Measurements from ENCODE around the gene NIN.

DNA sequence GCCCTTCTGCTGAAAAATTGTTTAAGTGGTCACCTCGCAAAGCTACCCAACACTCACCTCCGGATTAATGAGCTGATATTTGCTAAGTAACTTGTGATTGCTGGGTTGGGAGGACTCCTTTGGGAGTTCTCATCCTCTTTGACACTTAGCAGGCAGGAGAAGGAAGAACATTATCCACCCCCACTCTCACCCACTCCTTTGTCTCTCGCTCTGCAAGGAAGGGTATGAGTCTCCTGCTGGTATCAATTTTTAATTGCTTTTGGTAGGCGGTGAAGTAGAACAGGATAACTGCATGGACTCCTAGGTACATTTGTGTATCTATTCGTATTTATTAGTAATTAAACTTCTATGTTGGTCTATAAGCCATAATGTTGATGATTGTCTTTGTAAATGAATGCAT is 34.0 kb upstream of the NIN start:
- TF ChIP-seq, protein P1, sequence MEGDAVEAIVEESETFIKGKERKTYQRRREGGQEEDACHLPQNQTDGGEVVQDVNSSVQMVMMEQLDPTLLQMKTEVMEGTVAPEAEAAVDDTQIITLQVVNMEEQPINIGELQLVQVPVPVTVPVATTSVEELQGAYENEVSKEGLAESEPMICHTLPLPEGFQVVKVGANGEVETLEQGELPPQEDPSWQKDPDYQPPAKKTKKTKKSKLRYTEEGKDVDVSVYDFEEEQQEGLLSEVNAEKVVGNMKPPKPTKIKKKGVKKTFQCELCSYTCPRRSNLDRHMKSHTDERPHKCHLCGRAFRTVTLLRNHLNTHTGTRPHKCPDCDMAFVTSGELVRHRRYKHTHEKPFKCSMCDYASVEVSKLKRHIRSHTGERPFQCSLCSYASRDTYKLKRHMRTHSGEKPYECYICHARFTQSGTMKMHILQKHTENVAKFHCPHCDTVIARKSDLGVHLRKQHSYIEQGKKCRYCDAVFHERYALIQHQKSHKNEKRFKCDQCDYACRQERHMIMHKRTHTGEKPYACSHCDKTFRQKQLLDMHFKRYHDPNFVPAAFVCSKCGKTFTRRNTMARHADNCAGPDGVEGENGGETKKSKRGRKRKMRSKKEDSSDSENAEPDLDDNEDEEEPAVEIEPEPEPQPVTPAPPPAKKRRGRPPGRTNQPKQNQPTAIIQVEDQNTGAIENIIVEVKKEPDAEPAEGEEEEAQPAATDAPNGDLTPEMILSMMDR (IDR thresholded peaks at IDR 0.05; ENCODE audit: low read depth, low read length, missing input control): no peak
- TF ChIP-seq SP1 (IDR thresholded peaks at IDR 0.05) (no peak), TAF1 (conservative IDR thresholded peaks at IDR 0.05) (no peak), NR2F2 (IDR thresholded peaks at IDR 0.05) (no peak), RAD21 (IDR thresholded peaks at IDR 0.05) (no peak), RXRA (IDR thresholded peaks at IDR 0.05) (no peak), FOXA1 (IDR thresholded peaks at IDR 0.05) (no peak), JUND (IDR thresholded peaks at IDR 0.05) (no peak), YY1 (IDR thresholded peaks at IDR 0.05) (no peak), GABPA (IDR thresholded peaks at IDR 0.05 in 1 of 2, conservative IDR thresholded peaks at IDR 0.05 in 1 of 2) (no peak)
- TF ChIP-seq, protein P2, sequence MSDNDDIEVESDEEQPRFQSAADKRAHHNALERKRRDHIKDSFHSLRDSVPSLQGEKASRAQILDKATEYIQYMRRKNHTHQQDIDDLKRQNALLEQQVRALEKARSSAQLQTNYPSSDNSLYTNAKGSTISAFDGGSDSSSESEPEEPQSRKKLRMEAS (IDR thresholded peaks at IDR 0.05): no peak

Data from liver (tissue), 3 donors.